Neutrophil (primary cell): Measurements from ENCODE around the gene TSPAN32.

Source experiments
- H3K27ac ChIP-seq: fragments of 200-600 bp; sonication (generic); 2 replicates; pipeline ENCODE4 v1.5.1; 2016; ENCODE audit warnings: mild to moderate bottlenecking, moderate library complexity
- H3K27me3 ChIP-seq: fragments of 200-600 bp; sonication (generic); 2 replicates; pipeline ENCODE4 v1.6.0; 2016; ENCODE audit warnings: mild to moderate bottlenecking
- H3K36me3 ChIP-seq: fragments of 200-600 bp; sonication (generic); 2 replicates; pipeline ENCODE4 v1.5.1; 2017
- H3K4me1 ChIP-seq, 2 experiments: fragments of 200-600 bp in 1 of 2; sonication (generic) in 1 of 2; 1 replicate in 1 of 2; 2 replicates in 1 of 2; pipeline versions ENCODE4 v1.5.1 to v1.6.1; 2013 to 2016; ENCODE audit warnings: low read depth in 1 of 2, low read length in 1 of 2, mild to moderate bottlenecking in 1 of 2, moderate library complexity in 1 of 2; ENCODE audit not compliant: control insufficient read depth in 1 of 2, insufficient read depth in 1 of 2
- H3K4me3 ChIP-seq, 2 experiments: fragments of 200-600 bp in 1 of 2; sonication (generic) in 1 of 2; 1 replicate in 1 of 2; 2 replicates in 1 of 2; pipeline ENCODE4 v1.5.1; 2013 to 2016; ENCODE audit warnings: low read depth in 1 of 2, low read length in 1 of 2, mild to moderate bottlenecking in 1 of 2, moderate library complexity in 1 of 2
- H3K9me3 ChIP-seq: fragments of 200-600 bp; sonication (generic); 2 replicates; pipeline ENCODE4 v1.5.1; 2016
- CTCF ChIP-seq: fragments of 200-600 bp; sonication (generic); IDR thresholded peaks from 2 replicates; pipeline ENCODE4 v1.5.1; 2016; ENCODE audit warnings: antibody characterized with exemption

TSPAN32 gene

GRCh38 chr11:2359557-2359956, 57.7 kb downstream of the TSPAN32 start:
- Histone ChIP-seq H3K9me3 (no peaks in the 10 kb centered on the region), H3K27me3 (peaks cover 10% of the 10 kb centered on the region), H3K27ac (no peak overlapping the region), H3K4me1 (no peaks in the 10 kb centered on the region), H3K4me3 (no peak overlapping the region), H3K36me3 (no peaks in the 10 kb centered on the region)
- TF ChIP-seq CTCF = no peak

GRCh38 chr11:2360081-2360642, 58.3 kb downstream of the TSPAN32 start:
- no peak overlapping the region for H3K27ac ChIP-seq
- H3K36me3 ChIP-seq = no peaks in the 10 kb centered on the region
- no peaks in the 10 kb centered on the region for H3K4me1 ChIP-seq
- H3K9me3 ChIP-seq = no peaks in the 10 kb centered on the region
- no peak overlapping the region for H3K4me3 ChIP-seq
- TF ChIP-seq CTCF = no peak
- peaks cover 10% of the 10 kb centered on the region for H3K27me3 ChIP-seq

- Histone ChIP-seq H3K36me3 (no peaks in the 10 kb centered on the region), H3K27me3 (peaks cover 21% of the 10 kb centered on the region), H3K4me3 (no peak overlapping the region), H3K4me1 (no peaks in the 10 kb centered on the region), H3K27ac (no peak overlapping the region), H3K9me3 (no peaks in the 10 kb centered on the region)
- TF ChIP-seq CTCF = no peak
Measured at GRCh38 chr11:2361565-2361964, 59.8 kb downstream of the TSPAN32 start.

DNA sequence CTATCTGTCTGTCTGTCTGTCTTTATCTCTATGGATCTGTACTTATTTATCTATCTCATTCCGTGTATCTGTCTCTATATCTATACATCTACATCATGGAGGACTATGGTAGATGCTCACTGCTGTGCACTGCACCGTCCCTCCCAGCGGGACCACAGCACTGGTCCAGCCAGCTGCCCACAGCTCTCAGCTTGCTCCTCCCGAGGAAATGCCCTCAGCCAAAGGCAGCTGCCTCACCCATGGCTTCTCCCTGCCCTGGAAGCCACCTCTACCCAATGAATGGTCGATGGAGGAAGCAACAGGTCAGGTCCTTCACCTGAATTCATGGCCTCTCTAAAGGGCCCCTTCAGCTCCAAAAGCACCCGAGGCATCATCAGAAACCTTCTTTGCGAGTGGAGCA, 60.6 kb downstream of the TSPAN32 start:
- Histone ChIP-seq H3K4me3 (no peak overlapping the region), H3K9me3 (no peaks in the 10 kb centered on the region), H3K27ac (no peak overlapping the region), H3K36me3 (no peaks in the 10 kb centered on the region), H3K27me3 (peaks cover 26% of the 10 kb centered on the region), H3K4me1 (no peaks in the 10 kb centered on the region)
- no peak for TF ChIP-seq CTCF

DNA sequence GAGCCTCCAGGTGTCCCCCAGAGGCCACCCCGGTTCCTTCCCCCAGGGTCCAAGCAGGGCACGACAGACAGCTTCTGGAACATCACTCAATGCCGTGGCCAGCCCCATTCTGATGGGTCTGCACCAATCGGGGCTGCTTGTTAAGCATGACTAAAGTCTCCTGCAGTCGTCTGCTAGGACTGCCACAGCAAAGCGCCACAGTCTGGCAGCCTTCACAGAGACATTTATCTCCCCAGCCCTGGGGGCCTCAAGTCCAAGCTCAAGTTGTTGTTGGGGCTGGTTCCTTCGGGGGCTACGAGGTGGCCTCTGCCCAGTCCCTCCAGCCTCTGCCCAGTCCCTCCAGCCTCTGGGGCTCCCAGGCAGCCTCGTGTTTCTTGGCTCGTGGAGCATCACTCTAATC, 61.3 kb downstream of the TSPAN32 start:
- Histone ChIP-seq H3K4me1 (no peaks in the 10 kb centered on the region), H3K36me3 (no peaks in the 10 kb centered on the region), H3K4me3 (no peak overlapping the region), H3K9me3 (no peaks in the 10 kb centered on the region), H3K27ac (no peak overlapping the region), H3K27me3 (peaks cover 26% of the 10 kb centered on the region)
- TF ChIP-seq CTCF = no peak
